Measurements from ENCODE around the gene PKNOX2. TPM values are rescaled to one million over a fixed set of nuclear protein-coding genes. Genes with fewer than 3 reads are reported as not detected.

The PKNOX2 gene
- total and polyA plus RNA-seq, 2 of the 8 experiments (the other 6 are each of a cell fraction or from before 2014, with no cell fraction given) = 2.0 TPM

DNA sequence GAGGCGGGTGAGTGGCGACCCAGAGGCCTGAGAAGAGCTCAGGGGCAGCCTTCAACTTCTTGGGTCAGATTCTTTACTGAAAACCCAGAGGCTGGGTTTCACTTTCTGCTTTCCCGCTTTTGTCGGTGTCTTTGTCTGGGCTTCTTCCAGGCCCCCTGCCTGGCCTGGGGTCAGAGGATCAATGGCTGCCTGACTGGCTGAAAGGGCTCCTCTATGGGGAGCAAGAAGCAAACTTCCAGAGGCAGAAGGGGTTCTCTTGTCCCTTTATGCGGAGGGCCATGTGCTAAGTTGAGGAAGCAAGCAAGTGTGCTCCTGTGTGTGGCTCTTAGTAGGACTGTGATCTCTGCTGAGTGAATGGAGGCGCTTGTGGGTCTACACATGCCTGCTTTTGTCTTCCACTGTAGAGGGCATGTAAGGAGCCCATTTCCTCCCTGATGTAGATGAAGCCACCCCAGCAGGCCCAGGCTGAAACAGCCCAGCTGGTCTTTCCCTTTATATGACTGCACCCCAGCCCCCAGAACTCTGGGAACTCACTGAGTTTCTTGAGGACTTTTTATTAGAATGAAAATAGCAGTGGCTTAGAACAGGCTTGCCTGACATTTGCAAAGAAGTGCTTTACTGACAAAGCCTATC is 1.0 kb upstream of the PKNOX2 start:
- ChIA-PET POLR2A (ENCODE audit: partially characterized antibody) (interaction anchor here (0.7 to 1.0 kb wide), 5 partner anchors 17 to 420 kb away, joined by 3 to 4 read pairs (median 3); no protein-coding TSS in a partner anchor), CTCF (ENCODE audit: partially characterized antibody) (interaction anchor here (0.6 to 13.4 kb wide), 19 partner anchors 12 to 241 kb away, joined by 3 to 123 read pairs (median 4); no protein-coding TSS in a partner anchor)
- no peaks in the 10 kb centered on the region for H3K36me3 ChIP-seq (ENCODE audit: control insufficient read depth in 2 of 4, insufficient read depth in 4 of 4, low read length in 3 of 4)
- H4K8ac ChIP-seq (ENCODE audit: extremely low read depth, insufficient read depth, low read length) = peak overlapping the region; percentile 86
- no peak overlapping the region for H2BK15ac ChIP-seq (ENCODE audit: low read length)
- peak overlapping the region; percentile 36 for H2BK20ac ChIP-seq (ENCODE audit: low read length)
- H4K91ac ChIP-seq (replicated peaks; ENCODE audit: insufficient read length, low read length) = peak overlapping the region; percentile 97
- peak overlapping the region; percentile 64 to 98 for H3K4me2 ChIP-seq (ENCODE audit: insufficient read depth in 1 of 2, low read depth in 2 of 2, low read length in 2 of 2)
- H4K5ac ChIP-seq (ENCODE audit: insufficient read length, low read depth, low read length) = peak overlapping the region; percentile 88
- peak overlapping the region; percentile 94 for H2BK12ac ChIP-seq (ENCODE audit: low read depth, low read length)
- no peaks in the 10 kb centered on the region for H4K20me1 ChIP-seq (replicated peaks in 1 of 2; ENCODE audit: control insufficient read depth in 1 of 2, insufficient read depth in 2 of 2, low read length in 2 of 2)
- H3K4me3 ChIP-seq (ENCODE audit: extremely low read depth in 1 of 4, insufficient read depth in 2 of 4, low read depth in 3 of 4, low read length in 4 of 4) = peak overlapping the region; percentile 27 to 74 (median 44); a peak in 6 of 8 replicates
- no peak overlapping the region for H3K23ac ChIP-seq (ENCODE audit: insufficient read length)
- peak overlapping the region; percentile 90 for H2BK120ac ChIP-seq (replicated peaks; ENCODE audit: low read depth, low read length)
- peak overlapping the region; percentile 87 for H3K27ac ChIP-seq (ENCODE audit: low read depth, low read length)
- H3K27me3 ChIP-seq (replicated peaks in 1 of 4; ENCODE audit: control insufficient read depth in 3 of 4, extremely low read depth in 1 of 4, insufficient read depth in 3 of 4, low read length in 3 of 4) = peaks cover 14 to 34% (median 32%) of the 10 kb centered on the region in 4 experiments
- peak in 1 of 2 experiments; percentile 74 for DNase-seq (ENCODE audit: low read depth in 1 of 2, low spot score in 2 of 2)
- peak overlapping the region; percentile 99 for H2BK5ac ChIP-seq (ENCODE audit: low read depth, low read length)
- peaks cover 25% of the 10 kb centered on the region for H3K23me2 ChIP-seq (ENCODE audit: low read depth, low read length)
- peak overlapping the region in 3 of 4 experiments; percentile 54 to 65 (median 60); a peak in 5 of 7 replicates for H3K9ac ChIP-seq (replicated peaks in 1 of 4; ENCODE audit: extremely low read depth in 1 of 4, low read depth in 3 of 4, low read length in 3 of 4)
- peak; percentile 74 for FAIRE-seq
- WGBS, 2 experiments (ENCODE audit: extremely low coverage in 1 of 2, insufficient coverage in 1 of 2, insufficient read length in 1 of 2, insufficient replicate concordance in 2 of 2, low coverage in 1 of 2, low lambda C conversion rate in 2 of 2, missing lambda C conversion rate in 1 of 2) = 9% methylated on average over 6 of the region's 6 CpGs; no CpG with 5 or more reads in 1 of the 2 experiments
- no peaks in the 10 kb centered on the region for H3K9me3 ChIP-seq (ENCODE audit: insufficient read depth in 2 of 2, low read depth in 1 of 2, low read length in 1 of 2)
- peak overlapping the region; percentile 62 for H3K56ac ChIP-seq (replicated peaks; ENCODE audit: insufficient read length, low read depth, low read length)
- no peaks in the 10 kb centered on the region for H3K79me2 ChIP-seq (ENCODE audit: control insufficient read depth in 1 of 2, insufficient read depth in 2 of 2, low read length in 2 of 2)
- no peak overlapping the region for H2AK5ac ChIP-seq (ENCODE audit: low read depth, low read length)
- H2AFZ ChIP-seq (ENCODE audit: low read length) = no peak overlapping the region
- H3K4ac ChIP-seq (replicated peaks; ENCODE audit: insufficient read length, low read depth, low read length) = peak overlapping the region; percentile 83
- peak overlapping the region; percentile 94 for H3K18ac ChIP-seq (ENCODE audit: extremely low read depth, low read length)
- H3K79me1 ChIP-seq (ENCODE audit: low read depth, low read length) = no peaks in the 10 kb centered on the region
- H3K4me1 ChIP-seq (replicated peaks in 1 of 4; ENCODE audit: control insufficient read depth in 3 of 4, insufficient read depth in 4 of 4, low read length in 3 of 4) = peaks cover 18 to 35% (median 23%) of the 10 kb centered on the region in 4 experiments
- peak overlapping the region; percentile 78 for H3K14ac ChIP-seq (ENCODE audit: insufficient read length)
- TF ChIP-seq MAX (IDR thresholded peaks at IDR 0.05) = peak; percentile 76
- TF ChIP-seq SP4 (IDR thresholded peaks at IDR 0.05; ENCODE audit: low read length) = 0 out of 2 replicates have a peak, but pooled peaks have one; percentile 33
- no peak for TF ChIP-seq MAFK (IDR thresholded peaks at IDR 0.05; ENCODE audit: low read depth, low read length)
- no peak for TF ChIP-seq POLR2AphosphoS5 (IDR thresholded peaks at IDR 0.05; ENCODE audit: low read depth, low read length)
- 0 out of 2 replicates have a peak, but pooled peaks have one; percentile 20 for TF ChIP-seq RBBP5 (IDR thresholded peaks at IDR 0.05; ENCODE audit: borderline replicate concordance, low read depth, low read length)
- peak; percentile 74 for TF ChIP-seq ASH2L (IDR thresholded peaks at IDR 0.05; ENCODE audit: low read length)
- TF ChIP-seq CTBP2 (IDR thresholded peaks at IDR 0.05; ENCODE audit: borderline replicate concordance, insufficient read depth, insufficient read length, low read length) = no peak
- TF ChIP-seq NANOG (IDR thresholded peaks at IDR 0.05; ENCODE audit: insufficient read depth, low read depth, low read length, poor library complexity, severe bottlenecking) = no peak
- TF ChIP-seq POLR2A (IDR thresholded peaks at IDR 0.05; ENCODE audit: control extremely low read depth in 1 of 2, low read depth in 2 of 2, low read length in 2 of 2) = peak; percentile 14 to 49
- TF ChIP-seq KDM1A (IDR thresholded peaks at IDR 0.05; ENCODE audit: borderline replicate concordance, low read length) = no peak
- 0 out of 2 replicates have a peak, but pooled peaks have one; percentile 57 for TF ChIP-seq TAF1 (IDR thresholded peaks at IDR 0.05; ENCODE audit: low read depth, low read length)

Measured in H1 (cell line).